HepG2 (cell line): ENCODE data around the gene SORL1-AS1.
A peak's percentile ranks its signal among the peaks of the same experiment; 100 is the strongest.
"Not testable (repeated sequence)": the region's sequence is repeated elsewhere in the genome, so short reads cannot be mapped to it uniquely, and the experiment has no call there.

ENCODE experiments used
- ATAC-seq: fragments of 200-7000 bp; cut with Tn5 transposase; 3 replicates; pipeline ENCODE4 v1.9.1; 2020; ENCODE audit warnings: mild to moderate bottlenecking, moderate library complexity
- BruUV-seq: library from RNA; stranded (reverse); fragments of 400-500 nt; replicated peaks from 2 replicates; lab custom pipeline; 2021; lab: Mats Ljungman, UMichigan
- CTCF ChIA-PET: fragments of 300-600 bp; formaldehyde crosslinking; extraction: SDS; loops from one replicate; lab custom pipeline; 2021; ENCODE audit warnings: low total read pairs, inconsistent platforms, low intra/inter-chr PET ratio; lab: Yijun Ruan, JAX
- POLR2A ChIA-PET: fragments of 350-600 bp; sonication (Branson Sonifier 250); formaldehyde crosslinking; loops from one replicate; lab custom pipeline; 2020; ENCODE audit warnings: antibody characterized with exemption, inconsistent platforms; lab: Yijun Ruan, JAX
- DNase-seq: peaks from one replicate; pipeline ENCODE4 v3.0.0-alpha.2; 2015; ENCODE audit warnings: low spot score
- FAIRE-seq: peaks from 3 replicates; lab custom pipeline; 2011; peaks lifted over from hg19 to GRCh38; lab: Jason Lieb, UNC
- H2AFZ ChIP-seq: one replicate; pipeline ENCODE4 v1.6.1; 2011; ENCODE audit warnings: low read length, inconsistent platforms
- H3K27ac ChIP-seq: fragments of 300-600 bp; 3 replicates; pipeline ENCODE4 v1.8.0; 2011; ENCODE audit warnings: mixed run types, mild to moderate bottlenecking, mixed read lengths, low read length, inconsistent platforms; ENCODE audit not compliant: insufficient read depth; ENCODE audit errors: extremely low read length
- H3K27me3 ChIP-seq, 2 experiments: fragments of 200-600 bp in 1 of 2; 2 replicates in 1 of 2; 3 replicates in 1 of 2; pipeline versions ENCODE4 v1.6.0 to v1.8.0; 2011; ENCODE audit warnings: low read length in 2 of 2, mild to moderate bottlenecking in 2 of 2, moderate library complexity in 2 of 2, inconsistent platforms in 1 of 2; ENCODE audit not compliant: insufficient read depth in 2 of 2, control insufficient read depth in 1 of 2
- H3K36me3 ChIP-seq, 2 experiments: fragments of 200-600 bp in 1 of 2; replicated peaks in 1 of 2; 2 replicates in 1 of 2; 3 replicates in 1 of 2; pipeline versions ENCODE4 v1.5.1 to v1.8.0; 2011; ENCODE audit warnings: low read length in 2 of 2, inconsistent platforms in 1 of 2; ENCODE audit not compliant: insufficient read depth in 2 of 2, control insufficient read depth in 1 of 2
- H3K4me1 ChIP-seq: 2 replicates; pipeline ENCODE4 v1.5.1; 2012; ENCODE audit warnings: low read length, inconsistent platforms; ENCODE audit not compliant: insufficient read depth
- H3K4me2 ChIP-seq: 2 replicates; pipeline ENCODE4 v1.6.0; 2011; ENCODE audit warnings: low read depth, low read length, inconsistent platforms
- H3K4me3 ChIP-seq, 3 experiments: fragments of 200-600 bp in 1 of 3; sonication (generic), shearing (Covaris generic) in 1 of 3; replicated peaks in 1 of 3; 2 replicates each; pipeline ENCODE4 v1.5.1; 2011 to 2016; ENCODE audit warnings: low read length in 3 of 3, inconsistent platforms in 2 of 3, low read depth in 2 of 3, mild to moderate bottlenecking in 2 of 3, control low read depth in 1 of 3, mixed read lengths in 1 of 3; ENCODE audit not compliant: insufficient read depth in 1 of 3
- H3K79me2 ChIP-seq: one replicate; pipeline ENCODE4 v1.6.1; 2011; ENCODE audit warnings: low read length, inconsistent platforms; ENCODE audit not compliant: insufficient read depth
- H3K9ac ChIP-seq: 2 replicates; pipeline ENCODE4 v1.6.0; 2011; ENCODE audit warnings: mild to moderate bottlenecking, low read depth, low read length, inconsistent platforms; ENCODE audit not compliant: insufficient read depth
- H3K9me3 ChIP-seq: 2 replicates; pipeline ENCODE4 v1.5.1; 2012; ENCODE audit warnings: mild to moderate bottlenecking, low read length
- H4K20me1 ChIP-seq: 2 replicates; pipeline ENCODE4 v1.6.0; 2011; ENCODE audit warnings: inconsistent platforms, mild to moderate bottlenecking, low read length, moderate library complexity; ENCODE audit not compliant: insufficient read depth
- BHLHE40 ChIP-seq: IDR thresholded peaks from 2 replicates; pipeline ENCODE4 v1.6.1; 2011; ENCODE audit warnings: low read length, improper control_type of control experiment
- CEBPB ChIP-seq: IDR thresholded peaks from 2 replicates; pipeline ENCODE4 v1.6.1; 2011; ENCODE audit warnings: low read depth, low read length, improper control_type of control experiment, borderline replicate concordance
- HNF4G ChIP-seq, 2 experiments: sonication (generic) in 1 of 2; formaldehyde crosslinking in 1 of 2; IDR thresholded peaks; 2 replicates each; pipeline versions ENCODE4 v1.4.0 to v1.6.1; 2011 to 2020; ENCODE audit warnings: borderline replicate concordance in 2 of 2, low read depth in 2 of 2, mild to moderate bottlenecking in 2 of 2, low read length in 1 of 2, missing genetic modification reagents in 1 of 2, moderate library complexity in 1 of 2
- PHF21A ChIP-seq: sonication (generic); formaldehyde crosslinking; IDR thresholded peaks from 2 replicates; pipeline ENCODE4 v1.5.0; 2020; ENCODE audit warnings: mild to moderate bottlenecking, missing genetic modification reagents
- ZNF335 ChIP-seq: sonication (generic); formaldehyde crosslinking; IDR thresholded peaks from 2 replicates; pipeline ENCODE4 v1.4.0; 2020; ENCODE audit warnings: missing genetic modification reagents
- WGBS: methylation state at CpG from one replicate; pipeline ENCODE4 v1.1.6; 2017; ENCODE audit warnings: low lambda C conversion rate; 5-methylcytosine and 5-hydroxymethylcytosine counted together
- in situ Hi-C: cut with HindIII; loops from 2 replicates; pipeline ENCODE4 v1.10.0; 2017; ENCODE audit warnings: low pct_unique_long_range_greater_than_20kb; ENCODE audit not compliant: extremely low pct_ligation_motif_present
- intact Hi-C: fragments of 100-400 bp; cut with micrococcal nuclease; formaldehyde crosslinking; loops from one replicate; pipeline ENCODE4 v1.10.0; 2022; ENCODE audit not compliant: unreplicated experiment
- TF ChIP-seq, protein P1 (sequence below): sonication (generic); formaldehyde crosslinking; IDR thresholded peaks from 2 replicates; pipeline ENCODE4 v1.5.0; 2020; ENCODE audit warnings: mild to moderate bottlenecking, missing genetic modification reagents
- TF ChIP-seq, protein P2 (sequence below): sonication (generic); formaldehyde crosslinking; IDR thresholded peaks from 2 replicates; pipeline ENCODE4 v1.8.0; 2022; ENCODE audit warnings: missing genetic modification reagents, mild to moderate bottlenecking, moderate library complexity, borderline replicate concordance

The SORL1-AS1 gene

GRCh38 chr11:121412000-121412587 is 40.7 kb downstream of the SORL1-AS1 start:
- intact Hi-C loops, result no loop called here
- TF ChIP-seq PHF21A (CRISPR knock-in tag) (no peak), BHLHE40 (no peak), ZNF335 (CRISPR knock-in tag) (no peak), HNF4G (IDR thresholded peaks at IDR 0.05; ENCODE audit: borderline replicate concordance, low read depth, low read length) (no peak), HNF4G (CRISPR knock-in tag; IDR thresholded peaks at IDR 0.05; ENCODE audit: borderline replicate concordance, low read depth) (no peak), CEBPB (peak; percentile 4; the same call in 1 of the 2 replicates)
- TF ChIP-seq, protein P1, sequence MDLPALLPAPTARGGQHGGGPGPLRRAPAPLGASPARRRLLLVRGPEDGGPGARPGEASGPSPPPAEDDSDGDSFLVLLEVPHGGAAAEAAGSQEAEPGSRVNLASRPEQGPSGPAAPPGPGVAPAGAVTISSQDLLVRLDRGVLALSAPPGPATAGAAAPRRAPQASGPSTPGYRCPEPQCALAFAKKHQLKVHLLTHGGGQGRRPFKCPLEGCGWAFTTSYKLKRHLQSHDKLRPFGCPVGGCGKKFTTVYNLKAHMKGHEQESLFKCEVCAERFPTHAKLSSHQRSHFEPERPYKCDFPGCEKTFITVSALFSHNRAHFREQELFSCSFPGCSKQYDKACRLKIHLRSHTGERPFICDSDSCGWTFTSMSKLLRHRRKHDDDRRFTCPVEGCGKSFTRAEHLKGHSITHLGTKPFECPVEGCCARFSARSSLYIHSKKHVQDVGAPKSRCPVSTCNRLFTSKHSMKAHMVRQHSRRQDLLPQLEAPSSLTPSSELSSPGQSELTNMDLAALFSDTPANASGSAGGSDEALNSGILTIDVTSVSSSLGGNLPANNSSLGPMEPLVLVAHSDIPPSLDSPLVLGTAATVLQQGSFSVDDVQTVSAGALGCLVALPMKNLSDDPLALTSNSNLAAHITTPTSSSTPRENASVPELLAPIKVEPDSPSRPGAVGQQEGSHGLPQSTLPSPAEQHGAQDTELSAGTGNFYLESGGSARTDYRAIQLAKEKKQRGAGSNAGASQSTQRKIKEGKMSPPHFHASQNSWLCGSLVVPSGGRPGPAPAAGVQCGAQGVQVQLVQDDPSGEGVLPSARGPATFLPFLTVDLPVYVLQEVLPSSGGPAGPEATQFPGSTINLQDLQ (CRISPR knock-in tag), result no peak
- TF ChIP-seq, protein P2, sequence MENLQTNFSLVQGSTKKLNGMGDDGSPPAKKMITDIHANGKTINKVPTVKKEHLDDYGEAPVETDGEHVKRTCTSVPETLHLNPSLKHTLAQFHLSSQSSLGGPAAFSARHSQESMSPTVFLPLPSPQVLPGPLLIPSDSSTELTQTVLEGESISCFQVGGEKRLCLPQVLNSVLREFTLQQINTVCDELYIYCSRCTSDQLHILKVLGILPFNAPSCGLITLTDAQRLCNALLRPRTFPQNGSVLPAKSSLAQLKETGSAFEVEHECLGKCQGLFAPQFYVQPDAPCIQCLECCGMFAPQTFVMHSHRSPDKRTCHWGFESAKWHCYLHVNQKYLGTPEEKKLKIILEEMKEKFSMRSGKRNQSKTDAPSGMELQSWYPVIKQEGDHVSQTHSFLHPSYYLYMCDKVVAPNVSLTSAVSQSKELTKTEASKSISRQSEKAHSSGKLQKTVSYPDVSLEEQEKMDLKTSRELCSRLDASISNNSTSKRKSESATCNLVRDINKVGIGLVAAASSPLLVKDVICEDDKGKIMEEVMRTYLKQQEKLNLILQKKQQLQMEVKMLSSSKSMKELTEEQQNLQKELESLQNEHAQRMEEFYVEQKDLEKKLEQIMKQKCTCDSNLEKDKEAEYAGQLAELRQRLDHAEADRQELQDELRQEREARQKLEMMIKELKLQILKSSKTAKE (CRISPR knock-in tag), result no peak
- TF ChIP-seq, all 625 proteins: peak for 1
- Histone ChIP-seq H4K20me1 (no peaks in the 10 kb centered on the region), H3K4me1 (peaks cover 3% of the 10 kb centered on the region; the same call in 1 of the 2 replicates), H3K27me3 (no peaks in the 10 kb centered on the region), H2AFZ (no peak overlapping the region), H3K4me2 (no peak overlapping the region), H3K27ac (no peak overlapping the region), H3K36me3 (no peaks in the 10 kb centered on the region), H3K79me2 (no peaks in the 10 kb centered on the region), H3K9me3 (no peaks in the 10 kb centered on the region), H3K4me3 (no peak overlapping the region), H3K9ac (no peak overlapping the region)
- DNase-seq (no peak), ATAC-seq (no peak), FAIRE-seq (no peak)
- CTCF ChIA-PET, result no interaction called here
- no TSS peak for BruUV-seq
- 44% methylated on average over 4 of the region's 4 CpGs for WGBS
- POLR2A ChIA-PET, result no interaction called here
- in situ Hi-C loops, result no loop called here

DNA sequence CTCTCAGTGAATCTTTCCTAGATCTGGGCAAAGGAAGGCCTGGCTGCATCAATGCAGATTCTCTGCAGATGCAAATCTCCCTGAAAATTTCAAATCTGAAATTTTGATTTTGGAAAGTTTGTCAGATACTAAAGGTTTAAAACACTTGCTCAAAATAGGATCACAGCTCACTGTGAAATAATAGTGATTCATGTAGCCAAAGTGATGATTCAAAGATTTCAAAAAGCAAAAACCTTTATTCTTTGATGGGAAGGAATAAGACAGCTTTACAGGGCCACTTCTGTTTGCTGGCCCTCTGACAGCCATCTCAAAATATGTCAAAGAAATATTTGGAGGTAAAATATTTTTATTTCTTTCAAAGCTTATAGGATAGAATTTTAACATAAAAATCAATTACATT is 41.4 kb downstream of the SORL1-AS1 start:
- POLR2A ChIA-PET, intact Hi-C loops, H4K20me1 ChIP-seq, DNase-seq, H3K9ac ChIP-seq, in situ Hi-C loops, CTCF ChIA-PET, H3K4me1 ChIP-seq, H3K9me3 ChIP-seq, H3K27me3 ChIP-seq, H3K4me2 ChIP-seq, H3K4me3 ChIP-seq, H3K79me2 ChIP-seq, H3K36me3 ChIP-seq, FAIRE-seq, H2AFZ ChIP-seq, BruUV-seq, H3K27ac ChIP-seq, ATAC-seq: not testable (repeated sequence)
